ENCODE data around the gene NBEAL2. TPM values are rescaled to one million over a fixed set of nuclear protein-coding genes. Genes with fewer than 3 reads are reported as not detected.

Gene NBEAL2
- total RNA-seq, 6 experiments from 2014 or later, result 8.9 to 11.7 (median 10.8) TPM

- WGBS (ENCODE audit: insufficient coverage, low coverage, low lambda C conversion rate, missing lambda C conversion rate), result 70% methylated on average over 6 of the region's 12 CpGs
- no peak for ATAC-seq
Measured at GRCh38 chr3:46939578-46940445, 39.7 kb upstream of the NBEAL2 start.

GRCh38 chr3:46942076-46942475 lies 37.4 kb upstream of the NBEAL2 start:
- intact Hi-C loops (cut with DNase I), result no loop called here
- H3K36me3 ChIP-seq, result peaks cover 0 to 22% (median 9%) of the 10 kb centered on the region in 4 donors
- peaks cover 0 to 55% (median 18%) of the 10 kb centered on the region in 4 donors for H3K4me1 ChIP-seq
- H3K27ac ChIP-seq, result peak overlapping the region in 1 of 3 donors; percentile 85
- H3K27me3 ChIP-seq, result no peaks in the 10 kb centered on the region
- no peak overlapping the region for H3K4me3 ChIP-seq
- 96% methylated on average over 3 of the region's 7 CpGs for WGBS (ENCODE audit: insufficient coverage, low coverage, low lambda C conversion rate, missing lambda C conversion rate)
- H3K9me3 ChIP-seq, result no peaks in the 10 kb centered on the region
- no peak for ATAC-seq
- no peak for DNase-seq
- TF ChIP-seq CTCF (IDR thresholded peaks at IDR 0.05) (no peak), POLR2A (IDR thresholded peaks at IDR 0.05) (no peak)

More at GRCh38 chr3:46939578-46940445, 39.7 kb upstream of the NBEAL2 start:
- H3K36me3 ChIP-seq, result peaks cover 0 to 29% (median 9%) of the 10 kb centered on the region in 4 donors
- H3K4me3 ChIP-seq, result no peak overlapping the region
- H3K4me1 ChIP-seq, result peaks cover 0 to 55% (median 29%) of the 10 kb centered on the region in 4 donors
- DNase-seq, result peak in 1 of 3 donors; percentile 38
- intact Hi-C loops (cut with DNase I), result no loop called here
- no peaks in the 10 kb centered on the region for H3K9me3 ChIP-seq
- no peak overlapping the region for H3K27ac ChIP-seq
- TF ChIP-seq CTCF (IDR thresholded peaks at IDR 0.05), result no peak
- no peak for TF ChIP-seq POLR2A (IDR thresholded peaks at IDR 0.05)
- no peaks in the 10 kb centered on the region for H3K27me3 ChIP-seq

GRCh38 chr3:46942481-46943236 lies 36.8 kb upstream of the NBEAL2 start:
- H3K4me3 ChIP-seq, result no peak overlapping the region
- H3K27me3 ChIP-seq, result no peaks in the 10 kb centered on the region
- WGBS (ENCODE audit: insufficient coverage, low coverage, low lambda C conversion rate, missing lambda C conversion rate), result 69% methylated on average over 9 of the region's 12 CpGs
- peaks cover 0 to 57% (median 19%) of the 10 kb centered on the region in 4 donors for H3K4me1 ChIP-seq
- intact Hi-C loops (cut with DNase I), result no loop called here
- TF ChIP-seq POLR2A (IDR thresholded peaks at IDR 0.05), result no peak
- no peak for TF ChIP-seq CTCF (IDR thresholded peaks at IDR 0.05)
- DNase-seq (peak in 1 of 3 donors; percentile 42), ATAC-seq (peak in 1 of 4 donors; percentile 6)
- no peaks in the 10 kb centered on the region for H3K9me3 ChIP-seq
- peak overlapping the region in 2 of 3 donors; percentile 15 to 85 for H3K27ac ChIP-seq
- peaks cover 0 to 18% (median 9%) of the 10 kb centered on the region in 4 donors for H3K36me3 ChIP-seq

- Histone ChIP-seq H3K4me3 (no peak overlapping the region), H3K36me3 (peaks cover 0 to 18% (median 8%) of the 10 kb centered on the region in 4 donors), H3K27me3 (no peaks in the 10 kb centered on the region), H3K9me3 (no peaks in the 10 kb centered on the region), H3K4me1 (peaks cover 0 to 66% (median 25%) of the 10 kb centered on the region in 4 donors), H3K27ac (peak overlapping the region; percentile 15 to 85 (median 44))
- intact Hi-C loops (cut with DNase I), result no loop called here
- TF ChIP-seq CTCF (IDR thresholded peaks at IDR 0.05) (no peak), POLR2A (IDR thresholded peaks at IDR 0.05) (no peak)
- WGBS (ENCODE audit: insufficient coverage, low coverage, low lambda C conversion rate, missing lambda C conversion rate), result 40% methylated on average over 6 of the region's 12 CpGs
- DNase-seq (no peak), ATAC-seq (peak; percentile 9 to 61 (median 44))
Measured at GRCh38 chr3:46943237-46944187, 36.0 kb upstream of the NBEAL2 start.

Data from right lobe of liver (tissue), 6 donors.